K562 (cell line): ENCODE data around the gene SLC26A1. TPM values are rescaled to one million over a fixed set of nuclear protein-coding genes. Genes with fewer than 3 reads are reported as not detected.

Source experiments
- FOXK2 ChIP-seq, 2 experiments: fragments of 450-650 bp; IDR thresholded peaks in 1 of 2; conservative IDR thresholded peaks in 1 of 2; 2 replicates each; pipeline ENCODE4 v1.6.1; 2016; ENCODE audit warnings: low read depth in 2 of 2, mild to moderate bottlenecking in 1 of 2
- U2AF2 ChIP-seq: fragments of 200-400 bp; formaldehyde crosslinking; optimal IDR thresholded peaks from 2 replicates; pipeline ENCODE3; 2017; ENCODE audit warnings: low read depth, mild to moderate bottlenecking, low read length
- polyA plus RNA-seq, 8 experiments: library from polyadenylated mRNA; depleted of rRNA in 4 of 8; stranded (reverse) in 5 of 8; unstranded in 3 of 8; fragments of >200 nt; fragmentation: Nextera tagmentation in 2 of 8; fragmentation: Illumina TruSeq in 1 of 8; extraction: Ambion mirVana in 2 of 8; extraction: Trizol in 1 of 8; gene quantifications; 2 replicates each; pipeline versions ENCODE4 v1.2.1 to v1.2.3, GENCODE V29; 2011 to 2014; ENCODE audit warnings: inconsistent platforms in 1 of 8, missing spikeins in 1 of 8
- total RNA-seq, 7 experiments: library from RNA; depleted of rRNA in 6 of 7; stranded (reverse); fragments of >200 nt in 6 of 7; fragmentation: Illumina TruSeq in 2 of 7; extraction: Trizol in 2 of 7; gene quantifications; 2 replicates each; pipeline versions ENCODE4 v1.2.1 to v1.2.3, GENCODE V29; 2011 to 2021; ENCODE audit warnings: low replicate concordance in 1 of 7
- TF ChIP-seq, protein P1 (sequence below), 2 experiments: fragments of 450-650 bp in 1 of 2; IDR thresholded peaks; 2 replicates each; pipeline ENCODE4 v1.6.1; 2011 to 2017; ENCODE audit warnings: low read depth in 2 of 2, antibody characterized with exemption in 1 of 2, borderline replicate concordance in 1 of 2, low read length in 1 of 2, mild to moderate bottlenecking in 1 of 2, mixed read lengths in 1 of 2; ENCODE audit not compliant: control insufficient read depth in 1 of 2
- TF ChIP-seq, protein P2 (sequence below): sonication (generic); formaldehyde crosslinking; IDR thresholded peaks from 2 replicates; pipeline ENCODE4 v1.8.1; 2023; ENCODE audit warnings: mild to moderate bottlenecking, missing genetic modification reagents
- TF ChIP-seq, protein P3 (sequence below): fragments of 450-650 bp; IDR thresholded peaks from 2 replicates; pipeline ENCODE4 v1.6.1; 2016; ENCODE audit warnings: antibody characterized with exemption
- TF ChIP-seq, protein P4 (sequence below): fragments of 450-650 bp; IDR thresholded peaks from 2 replicates; pipeline ENCODE4 v1.6.1; 2014; ENCODE audit warnings: low read depth, mild to moderate bottlenecking, moderate library complexity, borderline replicate concordance
- TF ChIP-seq, protein P5 (sequence below): fragments of 200-800 bp; sonication (Bioruptor generic); IDR thresholded peaks from 2 replicates; pipeline ENCODE4 v1.6.1; 2016; ENCODE audit warnings: missing genetic modification characterization, missing compliant biosample characterization

SLC26A1 gene
- total and polyA plus RNA-seq, 9 of the 15 experiments (the other 6 are each of a cell fraction or from before 2014, with no cell fraction given): 0.11 to 4.2 (median 0.95) TPM

DNA sequence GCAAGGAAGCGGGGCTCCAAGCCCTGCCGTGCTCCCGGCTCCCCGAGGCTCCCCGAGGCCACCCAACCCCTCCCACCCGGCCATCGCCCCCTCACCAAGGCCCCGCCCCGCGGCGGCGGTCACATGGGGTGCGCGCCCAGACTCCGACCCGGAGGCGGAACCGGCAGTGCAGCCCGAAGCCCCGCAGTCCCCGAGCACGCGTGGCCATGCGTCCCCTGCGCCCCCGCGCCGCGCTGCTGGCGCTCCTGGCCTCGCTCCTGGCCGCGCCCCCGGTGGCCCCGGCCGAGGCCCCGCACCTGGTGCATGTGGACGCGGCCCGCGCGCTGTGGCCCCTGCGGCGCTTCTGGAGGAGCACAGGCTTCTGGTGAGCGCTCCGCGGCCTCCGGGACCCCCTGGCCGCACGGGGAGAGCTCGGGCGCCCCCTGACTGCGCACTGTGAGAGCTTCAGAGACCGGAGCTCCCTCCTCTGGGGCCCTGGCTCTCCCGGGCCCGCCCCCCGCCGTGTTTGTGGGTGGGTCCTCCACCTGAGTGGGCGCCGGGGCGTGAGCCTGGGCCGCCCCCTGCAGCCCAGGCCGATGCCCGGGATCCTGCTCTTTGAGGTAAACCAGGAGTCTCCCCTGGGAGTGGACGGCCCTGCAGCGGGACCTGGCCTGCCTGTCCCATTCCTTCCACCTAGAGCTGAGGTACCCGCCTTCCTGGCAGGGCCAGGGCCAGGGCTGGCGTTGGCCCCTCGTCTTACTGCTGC is 6.2 kb downstream of the SLC26A1 start, which contains the start of gene IDUA (continued):
- TF ChIP-seq, protein P1, sequence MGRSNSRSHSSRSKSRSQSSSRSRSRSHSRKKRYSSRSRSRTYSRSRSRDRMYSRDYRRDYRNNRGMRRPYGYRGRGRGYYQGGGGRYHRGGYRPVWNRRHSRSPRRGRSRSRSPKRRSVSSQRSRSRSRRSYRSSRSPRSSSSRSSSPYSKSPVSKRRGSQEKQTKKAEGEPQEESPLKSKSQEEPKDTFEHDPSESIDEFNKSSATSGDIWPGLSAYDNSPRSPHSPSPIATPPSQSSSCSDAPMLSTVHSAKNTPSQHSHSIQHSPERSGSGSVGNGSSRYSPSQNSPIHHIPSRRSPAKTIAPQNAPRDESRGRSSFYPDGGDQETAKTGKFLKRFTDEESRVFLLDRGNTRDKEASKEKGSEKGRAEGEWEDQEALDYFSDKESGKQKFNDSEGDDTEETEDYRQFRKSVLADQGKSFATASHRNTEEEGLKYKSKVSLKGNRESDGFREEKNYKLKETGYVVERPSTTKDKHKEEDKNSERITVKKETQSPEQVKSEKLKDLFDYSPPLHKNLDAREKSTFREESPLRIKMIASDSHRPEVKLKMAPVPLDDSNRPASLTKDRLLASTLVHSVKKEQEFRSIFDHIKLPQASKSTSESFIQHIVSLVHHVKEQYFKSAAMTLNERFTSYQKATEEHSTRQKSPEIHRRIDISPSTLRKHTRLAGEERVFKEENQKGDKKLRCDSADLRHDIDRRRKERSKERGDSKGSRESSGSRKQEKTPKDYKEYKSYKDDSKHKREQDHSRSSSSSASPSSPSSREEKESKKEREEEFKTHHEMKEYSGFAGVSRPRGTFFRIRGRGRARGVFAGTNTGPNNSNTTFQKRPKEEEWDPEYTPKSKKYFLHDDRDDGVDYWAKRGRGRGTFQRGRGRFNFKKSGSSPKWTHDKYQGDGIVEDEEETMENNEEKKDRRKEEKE (IDR thresholded peaks at IDR 0.05; ENCODE audit: borderline replicate concordance in 1 of 2, control insufficient read depth in 1 of 2, low read depth in 2 of 2, low read length in 1 of 2): no peak
- TF ChIP-seq, protein P2, sequence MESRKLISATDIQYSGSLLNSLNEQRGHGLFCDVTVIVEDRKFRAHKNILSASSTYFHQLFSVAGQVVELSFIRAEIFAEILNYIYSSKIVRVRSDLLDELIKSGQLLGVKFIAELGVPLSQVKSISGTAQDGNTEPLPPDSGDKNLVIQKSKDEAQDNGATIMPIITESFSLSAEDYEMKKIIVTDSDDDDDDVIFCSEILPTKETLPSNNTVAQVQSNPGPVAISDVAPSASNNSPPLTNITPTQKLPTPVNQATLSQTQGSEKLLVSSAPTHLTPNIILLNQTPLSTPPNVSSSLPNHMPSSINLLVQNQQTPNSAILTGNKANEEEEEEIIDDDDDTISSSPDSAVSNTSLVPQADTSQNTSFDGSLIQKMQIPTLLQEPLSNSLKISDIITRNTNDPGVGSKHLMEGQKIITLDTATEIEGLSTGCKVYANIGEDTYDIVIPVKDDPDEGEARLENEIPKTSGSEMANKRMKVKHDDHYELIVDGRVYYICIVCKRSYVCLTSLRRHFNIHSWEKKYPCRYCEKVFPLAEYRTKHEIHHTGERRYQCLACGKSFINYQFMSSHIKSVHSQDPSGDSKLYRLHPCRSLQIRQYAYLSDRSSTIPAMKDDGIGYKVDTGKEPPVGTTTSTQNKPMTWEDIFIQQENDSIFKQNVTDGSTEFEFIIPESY (CRISPR knock-in tag): peak; percentile 57
- TF ChIP-seq U2AF2 (no peak), FOXK2 (conservative IDR thresholded peaks at IDR 0.05 in 1 of 2, IDR thresholded peaks at IDR 0.05 in 1 of 2; ENCODE audit: low read depth in 2 of 2) (no peak)
- TF ChIP-seq, protein P3, sequence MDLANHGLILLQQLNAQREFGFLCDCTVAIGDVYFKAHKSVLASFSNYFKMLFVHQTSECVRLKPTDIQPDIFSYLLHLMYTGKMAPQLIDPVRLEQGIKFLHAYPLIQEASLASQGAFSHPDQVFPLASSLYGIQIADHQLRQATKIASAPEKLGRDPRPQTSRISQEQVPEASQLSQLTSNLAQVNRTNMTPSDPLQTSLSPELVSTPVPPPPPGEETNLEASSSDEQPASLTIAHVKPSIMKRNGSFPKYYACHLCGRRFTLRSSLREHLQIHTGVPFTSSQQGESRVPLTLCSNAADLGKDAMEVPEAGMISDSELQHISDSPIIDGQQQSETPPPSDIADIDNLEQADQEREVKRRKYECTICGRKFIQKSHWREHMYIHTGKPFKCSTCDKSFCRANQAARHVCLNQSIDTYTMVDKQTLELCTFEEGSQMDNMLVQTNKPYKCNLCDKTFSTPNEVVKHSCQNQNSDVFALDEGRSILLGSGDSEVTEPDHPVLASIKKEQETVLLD: peak; percentile 23; the same call in 1 of the 2 replicates
- TF ChIP-seq, protein P4, sequence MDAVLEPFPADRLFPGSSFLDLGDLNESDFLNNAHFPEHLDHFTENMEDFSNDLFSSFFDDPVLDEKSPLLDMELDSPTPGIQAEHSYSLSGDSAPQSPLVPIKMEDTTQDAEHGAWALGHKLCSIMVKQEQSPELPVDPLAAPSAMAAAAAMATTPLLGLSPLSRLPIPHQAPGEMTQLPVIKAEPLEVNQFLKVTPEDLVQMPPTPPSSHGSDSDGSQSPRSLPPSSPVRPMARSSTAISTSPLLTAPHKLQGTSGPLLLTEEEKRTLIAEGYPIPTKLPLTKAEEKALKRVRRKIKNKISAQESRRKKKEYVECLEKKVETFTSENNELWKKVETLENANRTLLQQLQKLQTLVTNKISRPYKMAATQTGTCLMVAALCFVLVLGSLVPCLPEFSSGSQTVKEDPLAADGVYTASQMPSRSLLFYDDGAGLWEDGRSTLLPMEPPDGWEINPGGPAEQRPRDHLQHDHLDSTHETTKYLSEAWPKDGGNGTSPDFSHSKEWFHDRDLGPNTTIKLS: peak; percentile 66; the same call in 1 of the 2 replicates
- TF ChIP-seq, protein P5, sequence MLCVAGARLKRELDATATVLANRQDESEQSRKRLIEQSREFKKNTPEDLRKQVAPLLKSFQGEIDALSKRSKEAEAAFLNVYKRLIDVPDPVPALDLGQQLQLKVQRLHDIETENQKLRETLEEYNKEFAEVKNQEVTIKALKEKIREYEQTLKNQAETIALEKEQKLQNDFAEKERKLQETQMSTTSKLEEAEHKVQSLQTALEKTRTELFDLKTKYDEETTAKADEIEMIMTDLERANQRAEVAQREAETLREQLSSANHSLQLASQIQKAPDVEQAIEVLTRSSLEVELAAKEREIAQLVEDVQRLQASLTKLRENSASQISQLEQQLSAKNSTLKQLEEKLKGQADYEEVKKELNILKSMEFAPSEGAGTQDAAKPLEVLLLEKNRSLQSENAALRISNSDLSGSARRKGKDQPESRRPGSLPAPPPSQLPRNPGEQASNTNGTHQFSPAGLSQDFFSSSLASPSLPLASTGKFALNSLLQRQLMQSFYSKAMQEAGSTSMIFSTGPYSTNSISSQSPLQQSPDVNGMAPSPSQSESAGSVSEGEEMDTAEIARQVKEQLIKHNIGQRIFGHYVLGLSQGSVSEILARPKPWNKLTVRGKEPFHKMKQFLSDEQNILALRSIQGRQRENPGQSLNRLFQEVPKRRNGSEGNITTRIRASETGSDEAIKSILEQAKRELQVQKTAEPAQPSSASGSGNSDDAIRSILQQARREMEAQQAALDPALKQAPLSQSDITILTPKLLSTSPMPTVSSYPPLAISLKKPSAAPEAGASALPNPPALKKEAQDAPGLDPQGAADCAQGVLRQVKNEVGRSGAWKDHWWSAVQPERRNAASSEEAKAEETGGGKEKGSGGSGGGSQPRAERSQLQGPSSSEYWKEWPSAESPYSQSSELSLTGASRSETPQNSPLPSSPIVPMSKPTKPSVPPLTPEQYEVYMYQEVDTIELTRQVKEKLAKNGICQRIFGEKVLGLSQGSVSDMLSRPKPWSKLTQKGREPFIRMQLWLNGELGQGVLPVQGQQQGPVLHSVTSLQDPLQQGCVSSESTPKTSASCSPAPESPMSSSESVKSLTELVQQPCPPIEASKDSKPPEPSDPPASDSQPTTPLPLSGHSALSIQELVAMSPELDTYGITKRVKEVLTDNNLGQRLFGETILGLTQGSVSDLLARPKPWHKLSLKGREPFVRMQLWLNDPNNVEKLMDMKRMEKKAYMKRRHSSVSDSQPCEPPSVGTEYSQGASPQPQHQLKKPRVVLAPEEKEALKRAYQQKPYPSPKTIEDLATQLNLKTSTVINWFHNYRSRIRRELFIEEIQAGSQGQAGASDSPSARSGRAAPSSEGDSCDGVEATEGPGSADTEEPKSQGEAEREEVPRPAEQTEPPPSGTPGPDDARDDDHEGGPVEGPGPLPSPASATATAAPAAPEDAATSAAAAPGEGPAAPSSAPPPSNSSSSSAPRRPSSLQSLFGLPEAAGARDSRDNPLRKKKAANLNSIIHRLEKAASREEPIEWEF (CRISPR knock-in tag): no peak
